Ramos (cell line): ENCODE data around the gene HADHA.

Experiments used
- in situ Hi-C: fragments of 300-500 bp; cut with MboI; formaldehyde crosslinking; loops from one replicate; pipeline ENCODE4 v1.14.3; 2022; ENCODE audit warnings: low sequenced_read_pairs; ENCODE audit not compliant: unreplicated experiment

Gene HADHA

GRCh38 chr2:26196683-26197418, 47.6 kb downstream of the HADHA start:
- in situ Hi-C loops = no loop called here

- in situ Hi-C loops = no loop called here
Measured at GRCh38 chr2:26195040-26195984, 49.1 kb downstream of the HADHA start.

DNA sequence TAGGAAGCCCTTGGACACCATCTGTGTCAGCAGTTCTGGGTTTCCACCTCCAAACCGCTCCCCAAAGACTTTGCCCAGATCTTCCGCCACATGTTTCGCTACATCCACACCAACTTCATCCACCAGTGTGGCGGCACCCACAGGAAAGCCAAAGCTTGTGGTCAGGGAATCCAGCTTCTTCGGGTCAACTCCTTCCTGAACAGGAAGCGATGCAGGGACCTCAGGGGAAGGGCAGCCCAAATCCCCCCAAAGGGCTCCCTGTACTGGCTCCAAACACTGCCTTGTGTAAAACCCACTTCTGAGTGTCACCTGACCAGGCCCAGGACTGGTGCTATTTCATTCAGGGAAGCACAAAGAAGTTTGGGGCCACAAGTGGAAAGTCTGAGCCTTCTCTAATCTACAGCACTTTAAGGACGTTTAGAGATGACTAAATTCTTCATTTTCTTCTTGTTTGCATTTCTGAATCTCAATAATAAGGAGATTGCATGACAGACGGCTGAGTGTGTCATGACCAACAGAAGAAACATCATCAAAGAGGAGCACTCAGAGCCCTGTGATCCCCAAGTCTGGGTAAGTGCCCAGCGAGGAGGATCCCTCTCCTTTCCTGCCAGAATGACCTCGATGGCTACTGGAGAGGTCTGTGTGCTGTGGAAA, 50.7 kb downstream of the HADHA start:
- in situ Hi-C loops = no loop called here

DNA sequence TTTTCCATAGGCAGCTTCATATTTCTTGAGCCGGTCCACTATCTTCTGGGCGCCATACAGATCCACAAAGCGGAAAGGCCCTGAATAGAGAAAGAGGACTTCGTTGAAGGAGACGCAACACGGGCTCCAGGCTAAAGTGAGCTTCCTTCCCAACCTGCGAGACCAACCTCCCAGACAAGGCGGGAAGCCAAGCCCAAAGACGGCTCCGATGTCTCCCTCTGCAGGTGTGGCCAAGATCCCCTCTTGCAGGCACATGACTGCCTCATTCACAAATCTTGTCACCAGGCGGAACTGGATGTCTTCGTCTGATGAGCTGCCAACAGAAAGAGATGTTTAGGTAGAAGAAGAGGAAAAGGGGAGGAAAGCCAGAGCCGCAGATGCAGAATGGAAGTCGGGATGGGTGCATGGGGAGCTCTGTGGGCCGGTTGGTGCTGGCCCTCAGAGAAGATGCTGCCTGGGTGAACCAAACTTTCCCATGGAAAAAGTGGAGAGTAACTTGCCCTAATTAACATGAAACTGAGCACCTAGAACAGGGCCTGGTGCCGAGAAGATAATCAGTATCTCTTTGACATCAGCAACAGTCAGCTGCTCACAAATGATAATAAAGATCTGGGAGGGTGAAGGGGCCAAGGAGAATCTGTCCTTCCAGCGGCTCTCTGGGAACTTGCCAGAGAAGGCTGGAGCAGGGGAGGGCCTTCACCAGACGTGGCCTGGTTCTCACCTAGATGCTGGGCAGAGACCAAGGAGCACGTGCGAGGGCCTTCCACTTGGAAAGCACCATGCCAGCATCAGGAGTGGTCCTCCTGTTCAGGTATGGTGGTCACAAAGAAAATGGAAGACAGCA, 52.9 kb downstream of the HADHA start:
- in situ Hi-C loops = no loop called here

- in situ Hi-C loops = no loop called here
Measured at GRCh38 chr2:26190369-26190768, 54.1 kb downstream of the HADHA start.

- in situ Hi-C loops = no loop called here
Measured at GRCh38 chr2:26189751-26190150, 54.7 kb downstream of the HADHA start.

- in situ Hi-C loops = no loop called here
Measured at GRCh38 chr2:26189123-26189522, 55.3 kb downstream of the HADHA start.

- in situ Hi-C loops = no loop called here
Measured at GRCh38 chr2:26187537-26188104, 56.8 kb downstream of the HADHA start.

- in situ Hi-C loops = no loop called here
Measured at GRCh38 chr2:26187114-26187513, 57.3 kb downstream of the HADHA start.

- in situ Hi-C loops = no loop called here
Measured at GRCh38 chr2:26185954-26186770, 58.3 kb downstream of the HADHA start.

DNA sequence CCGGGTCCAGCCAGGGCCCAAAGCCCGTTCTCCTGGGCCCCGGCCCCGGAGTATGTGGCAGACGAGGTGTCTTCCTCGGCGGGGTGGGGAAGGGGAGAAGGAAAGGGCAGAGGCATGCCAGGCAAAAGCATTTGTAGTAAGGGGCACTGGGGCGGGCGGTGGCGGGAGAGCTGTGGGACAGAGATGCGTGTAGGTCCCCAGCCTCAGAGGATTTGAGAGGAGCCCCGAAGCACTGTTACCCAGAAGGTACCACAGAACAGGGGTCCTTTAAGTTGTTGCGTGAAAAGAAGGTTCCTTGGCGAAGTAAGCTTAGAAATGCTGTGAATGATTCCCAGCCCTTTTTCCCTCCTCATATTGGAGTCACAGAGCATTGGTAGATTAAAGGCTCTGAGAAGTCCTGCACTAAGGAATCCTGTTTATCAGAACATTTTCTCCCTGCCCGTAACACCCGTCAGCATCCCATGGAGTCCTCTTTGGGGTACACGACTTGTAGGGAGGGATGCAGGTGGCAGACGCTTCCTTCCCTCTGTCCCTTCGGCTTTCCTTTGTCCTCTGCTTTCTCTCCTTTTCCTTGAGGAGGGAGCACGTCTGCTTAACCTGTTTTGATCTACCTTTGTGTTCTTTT, 59.0 kb downstream of the HADHA start:
- in situ Hi-C loops = no loop called here

DNA sequence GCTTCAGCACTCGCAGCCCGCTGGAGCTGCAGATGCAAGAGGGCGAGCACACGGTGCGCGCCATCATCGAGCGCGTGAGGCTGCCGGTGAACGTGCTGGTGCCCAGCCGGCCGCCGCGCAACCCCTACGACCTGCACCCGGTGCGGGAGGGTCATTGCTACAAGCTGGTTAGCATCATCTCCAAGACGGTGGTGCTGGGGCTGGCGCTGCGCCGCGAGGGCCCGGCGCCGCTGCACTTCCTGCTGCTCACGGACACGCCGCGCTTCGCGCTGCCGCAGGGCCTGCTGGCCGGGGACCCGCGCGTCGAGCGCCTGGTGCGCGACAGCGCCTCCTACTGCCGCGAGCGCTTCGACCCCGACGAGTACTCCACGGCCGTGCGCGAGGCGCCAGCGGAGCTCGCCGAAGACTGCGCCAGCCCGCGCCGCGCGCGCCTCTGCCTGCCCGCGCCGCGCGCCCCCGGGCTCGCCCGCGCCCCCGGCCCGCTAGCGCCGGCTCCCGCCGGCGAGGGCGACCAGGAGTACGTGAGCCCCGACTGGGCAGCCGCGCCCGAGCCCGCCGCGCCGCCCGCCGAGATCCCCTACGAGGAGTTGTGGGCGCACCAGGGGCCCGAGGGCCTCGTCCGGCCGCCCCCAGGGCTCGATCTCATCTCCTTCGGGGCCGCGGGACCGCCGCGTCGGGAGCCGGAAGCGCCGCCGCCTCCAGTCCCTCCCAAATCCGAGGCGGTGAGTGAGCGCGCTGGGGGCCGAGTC, 59.7 kb downstream of the HADHA start:
- in situ Hi-C loops = no loop called here

DNA sequence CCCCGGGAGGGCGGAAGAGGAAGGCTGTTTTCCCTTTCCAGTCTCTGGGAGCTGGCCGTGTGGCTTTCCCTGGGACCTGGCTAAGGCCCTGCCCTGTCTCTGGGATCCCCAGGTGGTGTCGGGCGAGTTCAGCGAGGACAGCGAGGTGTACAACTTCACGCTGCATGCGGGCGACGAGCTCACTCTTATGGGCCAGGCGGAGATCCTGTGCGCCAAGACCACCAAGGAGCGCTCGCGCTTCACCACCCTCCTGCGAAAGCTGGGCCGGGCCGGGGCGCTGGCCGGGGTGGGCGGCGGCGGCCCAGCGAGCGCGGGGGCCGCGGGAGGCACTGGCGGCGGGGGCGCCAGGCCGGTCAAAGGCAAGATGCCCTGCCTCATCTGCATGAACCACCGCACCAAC, 60.3 kb downstream of the HADHA start:
- in situ Hi-C loops = no loop called here

DNA sequence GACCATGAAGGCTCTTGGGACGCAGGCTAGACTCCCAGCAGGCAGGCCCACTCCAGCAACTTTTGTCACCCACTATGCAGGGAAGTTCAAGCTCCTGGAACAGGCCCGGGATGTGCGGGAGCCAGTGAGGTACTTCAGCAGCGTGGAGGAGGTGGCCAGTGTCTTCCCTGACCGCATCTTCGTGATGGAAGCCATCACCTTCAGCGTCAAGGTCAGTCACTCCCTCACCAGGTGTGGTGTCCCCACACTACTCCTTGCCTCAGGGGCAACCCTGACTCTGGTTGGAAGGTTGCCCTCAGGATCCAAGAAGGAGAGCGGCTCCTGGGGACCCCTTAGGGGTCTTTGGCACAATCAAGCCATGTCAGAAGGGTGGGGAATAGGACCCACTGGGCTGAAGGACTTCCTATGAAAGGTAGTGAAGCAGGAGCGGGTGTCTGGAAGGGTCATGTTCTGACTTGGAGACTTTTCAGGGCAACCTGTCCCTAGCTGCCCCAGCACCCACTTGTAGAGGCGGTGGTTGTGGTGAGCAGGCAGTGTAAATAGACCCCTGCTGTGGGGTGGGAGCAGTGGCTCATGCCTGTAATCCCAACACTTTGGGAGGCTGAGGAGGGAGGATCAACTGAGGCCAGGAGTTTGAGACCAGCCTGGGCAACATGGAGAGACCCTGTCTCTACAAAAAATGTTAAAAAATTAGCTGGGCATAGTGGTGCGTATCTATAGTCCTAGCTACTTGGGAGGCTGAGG, 61.4 kb downstream of the HADHA start:
- in situ Hi-C loops = no loop called here

DNA sequence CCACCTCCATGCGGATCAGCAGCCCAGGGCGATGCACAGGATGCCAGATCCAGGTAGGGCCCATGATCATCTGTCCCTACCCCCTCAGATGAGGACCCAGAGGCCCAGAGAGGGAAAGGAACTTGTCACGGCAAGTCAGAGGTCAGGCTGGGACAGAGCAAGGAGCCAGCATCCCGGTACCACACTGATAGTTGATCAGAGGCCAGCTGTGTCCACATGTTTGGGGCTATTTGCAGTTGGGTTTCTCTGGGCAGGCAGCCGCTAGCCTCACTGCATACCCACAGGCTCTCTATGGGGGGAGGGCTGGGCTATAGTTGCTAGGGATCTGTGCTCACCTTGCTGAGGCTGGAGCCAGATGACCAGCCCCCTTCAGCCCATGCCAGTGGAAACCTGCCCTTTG, 62.0 kb downstream of the HADHA start:
- in situ Hi-C loops = no loop called here

DNA sequence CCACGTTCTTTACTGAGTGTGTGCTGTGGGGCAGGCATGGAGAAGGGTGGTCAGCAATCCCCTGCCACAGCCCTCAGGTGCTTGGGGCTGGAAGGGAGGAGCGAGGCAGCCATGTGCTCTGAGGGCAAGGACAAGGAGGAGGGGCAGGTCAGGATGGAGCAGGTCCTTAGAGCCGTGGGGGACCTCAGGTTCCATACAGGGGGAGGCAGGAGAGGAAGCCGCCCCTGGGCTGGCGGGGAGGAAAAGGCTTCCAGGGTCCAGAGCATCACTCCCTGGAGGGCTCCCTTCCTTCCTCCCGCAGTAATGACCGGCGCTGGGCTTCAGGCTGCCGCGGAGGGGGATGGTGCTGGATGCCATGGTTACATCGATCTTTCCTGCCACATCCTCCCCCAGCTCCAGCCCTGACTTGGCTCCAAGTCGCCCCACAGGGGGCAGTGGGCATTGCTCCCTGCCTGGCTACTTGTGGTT, 65.0 kb downstream of the HADHA start:
- in situ Hi-C loops = no loop called here
